H4 (cell line): ENCODE data around the gene ISM2. TPM values are rescaled to one million over a fixed set of nuclear protein-coding genes. Genes with fewer than 3 reads are reported as not detected.

Experiments used
- DNase-seq: peaks from one replicate; pipeline ENCODE4 v3.0.0-alpha.2; 2015; ENCODE audit warnings: low spot score
- total RNA-seq: library from RNA; depleted of rRNA; stranded (reverse); fragments of >200 nt; shearing (Covaris generic); gene quantifications from 2 replicates; pipeline ENCODE4 v1.2.3, GENCODE V29; 2014

The ISM2 gene
- total RNA-seq, 1 experiment from 2014 or later = not detected

GRCh38 chr14:77508249-77508648 lies 9.6 kb upstream of the ISM2 start:
- DNase-seq = no peak

DNA sequence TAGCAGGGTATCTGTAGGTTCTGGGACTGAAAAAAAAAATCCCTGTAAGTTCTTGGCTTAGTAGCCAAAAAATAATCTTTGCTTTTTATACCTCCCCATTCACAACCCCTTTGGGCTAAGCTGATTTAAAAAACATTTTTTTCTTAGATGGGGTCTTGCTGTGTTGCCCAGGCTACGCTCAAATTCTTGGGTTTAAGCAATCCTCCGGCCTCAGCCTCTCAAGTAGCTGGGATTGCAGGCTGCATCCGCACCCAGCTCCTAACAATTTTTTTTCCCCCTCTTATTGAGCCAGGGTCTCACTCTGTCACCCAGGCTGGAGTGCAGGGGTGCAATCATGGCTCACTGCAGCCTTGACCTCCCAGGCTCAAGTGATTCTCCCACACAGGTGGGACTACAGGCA lies 9.1 kb upstream of the ISM2 start:
- no peak for DNase-seq

DNA sequence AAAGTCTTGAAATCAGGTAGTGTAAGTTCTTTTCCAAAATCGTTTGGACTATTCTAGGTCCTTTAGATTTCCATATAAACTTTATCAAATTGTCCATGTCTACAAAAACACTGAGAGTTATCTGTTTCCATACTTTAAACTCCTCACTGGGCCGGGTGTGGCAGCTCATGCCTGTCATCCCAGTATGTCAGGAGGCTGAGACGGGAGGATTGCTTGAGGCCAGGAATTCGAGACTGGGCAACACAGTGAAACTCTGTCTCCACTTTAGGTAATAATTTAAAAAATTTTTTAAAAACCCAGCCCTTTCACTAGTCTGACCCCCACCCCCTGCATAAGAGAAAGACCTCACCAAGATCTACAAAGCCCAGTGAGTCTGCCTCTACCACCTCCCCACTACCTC lies 6.4 kb upstream of the ISM2 start:
- DNase-seq = no peak

- DNase-seq = no peak
Observed at GRCh38 chr14:77503138-77503537, 4.5 kb upstream of the ISM2 start.

- DNase-seq = no peak
Observed at GRCh38 chr14:77502109-77502782, 3.6 kb upstream of the ISM2 start.

DNA sequence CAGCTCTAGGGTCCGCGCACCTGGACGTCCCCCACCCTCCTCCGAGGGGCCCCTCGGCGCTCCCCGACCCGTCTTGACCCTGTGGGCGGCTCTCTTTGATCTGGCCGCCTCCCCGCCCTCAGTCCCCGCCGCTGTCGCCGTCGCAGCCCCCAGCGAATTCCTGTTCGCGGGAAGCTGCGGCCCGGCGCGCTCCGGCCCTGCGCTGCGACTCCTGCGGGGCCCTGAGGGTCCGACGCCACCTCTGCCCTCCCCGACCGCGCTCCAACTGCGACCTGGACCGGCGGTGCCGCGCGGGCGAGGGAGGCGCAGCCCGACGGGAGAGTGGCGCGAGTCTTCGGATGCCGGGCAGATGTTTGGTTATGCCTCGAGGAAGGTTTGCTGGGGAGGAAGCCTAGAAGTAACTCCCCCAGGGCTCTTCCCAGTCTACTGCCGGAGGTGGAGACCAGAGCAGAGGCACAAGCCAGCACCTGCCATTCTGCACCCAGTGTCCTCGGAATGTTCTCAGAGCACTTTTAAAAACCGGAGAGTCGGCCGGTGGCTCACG lies 440 bp upstream of the ISM2 start:
- no peak for DNase-seq

DNA sequence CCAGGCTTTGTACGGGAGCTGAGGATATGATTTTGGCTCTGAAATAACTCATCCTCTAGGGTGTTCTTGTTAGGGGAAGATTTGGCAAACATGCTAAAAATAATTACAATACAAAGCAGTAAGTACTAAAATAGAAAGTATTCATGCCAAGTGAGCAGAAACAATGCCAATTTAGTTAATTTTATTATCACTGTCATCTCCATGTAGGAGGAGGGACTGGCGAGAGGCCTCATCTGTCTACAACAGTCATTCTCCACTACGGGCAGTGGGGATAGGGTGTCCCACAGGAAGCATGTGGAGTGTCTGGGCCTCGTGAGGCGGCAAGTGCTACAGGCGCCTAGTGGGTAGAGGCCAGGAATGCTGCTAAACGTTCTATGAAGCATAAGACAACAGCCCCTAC lies 3.3 kb downstream of the ISM2 start:
- no peak for DNase-seq

DNA sequence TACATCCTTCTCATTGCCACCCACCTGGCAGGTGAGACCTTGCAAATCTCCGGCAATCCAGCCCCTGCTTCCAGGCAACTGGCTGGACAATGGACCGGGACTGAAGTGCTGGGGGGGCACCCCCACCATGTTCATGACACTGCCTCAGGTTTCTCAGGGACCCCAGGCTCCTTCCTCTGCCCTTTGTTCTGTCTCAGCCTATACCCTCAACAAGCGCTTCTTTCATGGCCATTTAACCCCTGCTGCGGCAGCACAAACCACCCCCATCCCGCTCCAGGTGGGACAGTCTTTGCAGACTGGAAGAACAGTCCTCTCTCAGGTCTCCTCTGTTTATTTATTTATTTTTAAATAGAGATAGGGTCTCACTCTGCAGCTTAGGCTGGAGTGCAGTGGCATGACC lies 7.6 kb downstream of the ISM2 start:
- no peak for DNase-seq

DNA sequence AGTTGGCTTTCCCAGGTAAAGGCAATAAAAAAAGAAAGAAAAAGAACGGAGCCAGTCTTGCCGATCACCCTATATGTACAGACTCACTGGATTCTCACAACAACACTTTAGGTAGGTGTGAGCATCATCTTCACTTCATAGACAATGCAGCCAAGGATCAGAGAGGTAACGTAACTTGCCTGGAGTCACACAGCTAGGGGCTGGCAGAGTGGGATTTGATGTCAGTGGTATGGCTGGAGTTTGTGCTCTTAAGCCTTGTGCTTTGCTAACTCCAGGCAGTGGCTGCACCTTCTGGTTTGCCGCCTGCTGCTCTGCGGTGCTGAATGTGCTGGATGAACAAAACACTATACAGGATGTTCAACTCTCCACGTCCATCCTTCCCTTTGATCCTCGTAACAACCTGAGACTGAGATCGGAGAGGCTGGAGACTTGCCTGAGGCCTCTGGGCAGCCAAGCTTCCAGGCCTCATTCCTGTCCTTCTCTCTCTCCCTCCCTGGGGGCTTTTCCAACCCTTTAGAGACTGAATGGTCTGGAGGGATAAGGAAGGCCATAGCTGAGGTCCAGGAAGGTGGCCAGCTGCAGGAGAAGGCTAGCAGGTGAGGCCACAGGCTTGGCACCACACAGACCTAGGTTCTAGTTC lies 8.1 kb downstream of the ISM2 start:
- no peak for DNase-seq

- no peak for DNase-seq
Observed at GRCh38 chr14:77489041-77489440, 9.6 kb downstream of the ISM2 start.

DNA sequence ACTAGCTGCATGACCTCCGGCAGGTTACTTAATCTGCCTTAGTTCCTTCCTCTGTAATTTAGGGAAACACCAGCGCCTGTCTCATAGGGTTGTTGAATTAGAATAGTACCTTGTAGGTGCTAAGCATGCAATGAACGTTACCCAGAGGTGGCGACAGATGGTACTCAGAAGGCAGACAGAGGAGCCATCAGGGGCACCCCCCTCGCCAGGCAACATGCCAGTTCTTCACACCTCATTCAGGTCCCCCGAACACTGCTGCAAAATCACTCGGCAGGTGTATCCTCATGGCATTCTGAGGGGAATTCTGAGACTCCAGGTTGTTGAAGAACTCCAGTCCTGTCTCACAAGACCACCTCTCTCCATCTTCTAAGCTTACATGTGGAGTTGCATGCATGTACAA lies 10.1 kb downstream of the ISM2 start:
- DNase-seq = no peak

DNA sequence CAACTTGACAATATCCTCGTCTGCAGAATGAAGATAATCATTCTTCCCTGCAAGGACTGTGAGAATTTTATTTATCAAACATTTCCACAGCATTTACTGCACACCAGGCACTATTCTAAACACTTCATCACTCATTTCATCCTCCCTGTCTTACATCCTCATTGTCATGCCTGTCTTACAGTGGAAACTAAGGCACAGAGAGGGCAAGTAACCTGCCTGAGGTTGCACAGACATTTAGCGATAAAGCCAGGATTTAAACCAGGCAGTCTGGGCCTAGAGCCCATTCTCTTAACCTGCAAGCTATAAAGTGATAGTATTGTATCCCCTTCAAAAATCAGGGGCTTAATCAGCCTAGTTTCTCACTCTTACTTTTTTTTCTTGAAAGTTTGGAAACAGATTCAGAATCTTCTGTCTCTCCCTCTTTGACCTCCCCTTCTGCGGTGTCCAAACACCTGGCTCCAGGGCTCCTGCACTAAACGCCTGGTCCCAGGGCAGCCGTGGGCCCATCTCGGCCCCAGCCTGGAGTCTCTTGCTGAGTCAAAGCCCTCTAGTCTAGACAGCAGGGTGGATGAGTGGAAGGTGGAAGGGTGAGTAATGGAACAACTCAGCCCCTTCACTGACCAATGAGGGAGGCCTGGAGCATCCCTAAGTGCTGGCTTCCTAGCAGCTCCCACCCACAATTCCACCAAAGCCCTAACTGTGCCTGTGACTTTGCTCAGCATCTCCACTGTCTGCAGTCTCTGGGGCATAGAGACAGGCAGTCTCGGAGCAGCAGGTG lies 12.5 kb downstream of the ISM2 start:
- no peak for DNase-seq

DNA sequence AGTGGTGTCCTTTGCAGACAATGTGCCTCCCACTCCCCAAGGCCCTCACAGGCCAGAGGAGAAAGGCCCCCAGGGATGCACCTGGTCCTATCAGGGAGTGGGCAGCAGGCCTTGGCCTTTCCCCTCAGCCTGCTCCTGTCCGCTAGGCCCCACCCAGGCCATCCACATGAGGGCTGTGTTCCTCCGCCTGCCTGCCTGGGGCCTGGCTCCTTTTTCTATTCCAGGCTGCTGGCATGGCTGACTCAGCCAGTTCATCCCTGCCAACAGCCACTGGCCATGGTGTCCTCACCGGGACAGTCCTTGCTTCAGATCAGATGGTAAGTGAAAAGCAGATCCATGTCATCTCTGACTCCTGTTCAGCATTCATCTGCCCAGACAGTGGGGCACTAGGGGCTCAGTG lies 13.4 kb downstream of the ISM2 start:
- DNase-seq = no peak

DNA sequence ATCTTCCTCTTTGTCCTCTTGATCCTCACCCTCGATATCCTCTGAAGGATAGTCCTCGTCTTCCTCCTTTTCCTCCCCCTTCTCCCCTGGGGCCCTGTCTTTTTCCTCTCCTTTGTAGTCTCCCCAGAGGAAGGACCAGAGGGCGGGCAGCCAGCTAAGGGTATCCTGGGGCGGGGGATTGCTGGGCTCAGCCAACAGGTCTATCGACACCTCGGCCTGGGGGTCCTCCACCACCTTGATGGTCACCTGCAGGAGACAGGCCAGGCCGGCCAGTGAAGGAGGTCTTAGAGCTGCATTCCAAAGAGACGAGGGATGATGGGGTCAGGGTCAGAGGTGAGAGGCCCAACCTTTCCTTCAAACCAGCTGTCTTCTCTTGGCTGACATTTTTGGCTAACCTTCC lies 16.2 kb downstream of the ISM2 start:
- DNase-seq = no peak

DNA sequence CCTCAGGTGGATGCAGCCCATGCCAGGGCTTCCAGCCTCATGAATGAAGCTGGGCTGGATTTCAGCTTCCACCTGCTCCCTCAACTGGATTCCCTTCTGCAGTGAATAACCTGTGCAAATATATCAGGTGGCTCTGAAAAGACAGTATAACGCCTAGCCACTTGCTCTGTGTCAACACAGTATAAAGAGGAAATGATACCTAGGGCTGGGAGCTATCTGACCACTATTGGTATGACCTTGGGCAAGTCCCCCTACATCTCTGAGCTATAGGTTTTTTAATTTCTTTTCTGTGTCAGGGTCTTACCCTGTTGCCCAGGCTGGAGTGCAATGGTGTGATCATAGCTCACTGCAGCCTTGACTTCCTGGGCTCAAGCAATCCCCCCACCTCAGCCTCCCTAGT lies 19.8 kb downstream of the ISM2 start:
- DNase-seq = no peak

- DNase-seq = no peak
Observed at GRCh38 chr14:77478029-77478428, 20.6 kb downstream of the ISM2 start.

GRCh38 chr14:77475432-77476115 lies 23.0 kb downstream of the ISM2 start:
- DNase-seq = no peak

GRCh38 chr14:77474479-77475177 lies 24.0 kb downstream of the ISM2 start:
- DNase-seq = no peak

- no peak for DNase-seq
Observed at GRCh38 chr14:77473921-77474320, 24.7 kb downstream of the ISM2 start.

DNA sequence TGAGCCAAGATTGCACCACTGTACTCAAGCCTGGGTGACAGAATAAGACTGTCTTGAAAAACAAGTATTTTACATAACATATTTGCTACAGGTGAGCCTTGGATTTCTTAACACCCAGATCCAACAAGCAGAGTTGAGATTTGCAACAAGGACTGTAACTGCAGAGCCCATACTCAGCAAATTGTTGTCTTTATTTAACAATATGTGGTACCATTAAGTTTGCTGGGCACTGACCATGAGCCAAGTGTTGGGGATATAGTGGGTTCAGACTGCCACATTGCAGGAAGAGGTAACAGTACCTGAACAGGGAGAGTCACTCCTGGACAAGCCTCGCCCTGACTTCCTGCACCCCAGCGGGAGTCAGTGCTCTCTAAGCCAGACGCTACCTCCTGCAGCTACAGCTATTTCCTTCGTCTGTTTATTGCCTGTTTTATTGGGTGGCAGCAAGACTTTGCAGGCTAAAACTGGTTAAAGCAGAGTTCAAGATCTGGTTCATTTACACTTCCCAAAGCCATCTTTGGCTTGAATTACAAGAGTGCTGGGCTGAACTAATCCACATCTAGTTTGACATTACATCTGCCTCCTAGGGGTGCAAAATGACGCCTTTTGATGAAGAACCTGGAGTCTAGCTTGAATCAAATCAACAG lies 28.3 kb downstream of the ISM2 start:
- no peak for DNase-seq

DNA sequence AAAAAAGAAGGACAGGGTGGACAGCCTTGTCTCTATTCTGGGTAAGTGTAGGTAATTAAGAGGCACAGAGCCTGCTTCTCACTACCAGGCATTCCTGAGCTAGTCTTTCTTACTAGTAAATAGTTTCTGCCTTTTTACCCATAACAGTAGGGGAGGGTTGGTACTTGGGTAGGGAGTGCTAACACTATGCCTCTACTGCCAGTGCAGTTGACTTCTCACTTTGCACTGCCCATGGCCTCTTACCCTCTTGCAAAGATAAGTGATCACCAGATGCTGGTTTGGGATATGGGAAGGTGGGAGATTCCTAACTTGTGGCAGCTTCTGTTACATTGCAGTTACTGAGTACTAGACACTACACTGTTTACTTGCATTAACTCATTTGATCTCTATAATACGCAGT lies 29.1 kb downstream of the ISM2 start:
- no peak for DNase-seq
